ENCODE measurements around the gene FNDC10.
A peak's percentile ranks its signal among the peaks of the same experiment; 100 is the strongest.

The FNDC10 gene

GRCh38 chr1:1616045-1616790, 16.3 kb upstream of the FNDC10 start:
- no peak for DNase-seq

- DNase-seq: peak; percentile 65
Measured at GRCh38 chr1:1615256-1616044, 15.5 kb upstream of the FNDC10 start, which contains the start of gene MIB2. Gene MIB2 (plus strand): TSS chr1:1615500. CDS start chr1:1623453, 7,953 bp downstream.

- no peak for DNase-seq
Measured at GRCh38 chr1:1614954-1615255, 15.0 kb upstream of the FNDC10 start.

- no peak for DNase-seq
Measured at GRCh38 chr1:1614204-1614953, 14.4 kb upstream of the FNDC10 start.

GRCh38 chr1:1613509-1614082, 13.7 kb upstream of the FNDC10 start:
- no peak for DNase-seq

GRCh38 chr1:1612104-1612400, 12.1 kb upstream of the FNDC10 start:
- no peak for DNase-seq

- DNase-seq: no peak
Measured at GRCh38 chr1:1610796-1611195, 10.9 kb upstream of the FNDC10 start.

- no peak for DNase-seq
Measured at GRCh38 chr1:1609822-1610485, 10.0 kb upstream of the FNDC10 start.

- DNase-seq: no peak
Measured at GRCh38 chr1:1606232-1606631, 6.3 kb upstream of the FNDC10 start.

- DNase-seq: no peak
Measured at GRCh38 chr1:1605724-1606123, 5.8 kb upstream of the FNDC10 start.

GRCh38 chr1:1605034-1605591, 5.2 kb upstream of the FNDC10 start:
- DNase-seq: no peak

GRCh38 chr1:1604374-1605033, 4.6 kb upstream of the FNDC10 start:
- DNase-seq: no peak

- no peak for DNase-seq
Measured at GRCh38 chr1:1603671-1604373, 3.9 kb upstream of the FNDC10 start.

- DNase-seq: no peak
Measured at GRCh38 chr1:1602968-1603506, 3.1 kb upstream of the FNDC10 start.

GRCh38 chr1:1602304-1602967, 2.5 kb upstream of the FNDC10 start:
- no peak for DNase-seq

GRCh38 chr1:1601564-1602303, 1.8 kb upstream of the FNDC10 start:
- no peak for DNase-seq

- DNase-seq: no peak
Measured at GRCh38 chr1:1600861-1601563, 1.1 kb upstream of the FNDC10 start.

GRCh38 chr1:1599030-1599934, 653 bp downstream of the FNDC10 start:
- DNase-seq: no peak
